Cardiac muscle cell (in vitro differentiated cells and primary cell): Measurements from ENCODE around the gene PBRM1. TPM values are rescaled to one million over a fixed set of nuclear protein-coding genes. Genes with fewer than 3 reads are reported as not detected.

Source experiments
- DNase-seq, 2 donors: peaks; one replicate each; pipeline versions ENCODE4 v3.0.0 to v3.0.0-alpha.2; 2010 to 2017; ENCODE audit warnings: low read depth in 1 of 2, low spot score in 1 of 2
- H3K27ac ChIP-seq: fragments of 200-600 bp; sonication (generic); 2 replicates; pipeline ENCODE4 v1.5.1; 2016
- H3K27me3 ChIP-seq: fragments of 200-600 bp; sonication (generic); 2 replicates; pipeline ENCODE4 v1.6.0; 2016; ENCODE audit warnings: control low read depth
- H3K36me3 ChIP-seq: fragments of 200-600 bp; sonication (generic); 2 replicates; pipeline ENCODE4 v1.5.1; 2016; ENCODE audit warnings: control low read depth
- H3K4me1 ChIP-seq: fragments of 200-600 bp; sonication (generic); 2 replicates; pipeline ENCODE4 v1.8.1; 2017; ENCODE audit warnings: low read depth, mild to moderate bottlenecking, mixed run types
- H3K4me3 ChIP-seq: fragments of 200-600 bp; sonication (generic); 2 replicates; pipeline ENCODE4 v1.5.1; 2016; ENCODE audit warnings: mild to moderate bottlenecking
- H3K9me3 ChIP-seq: fragments of 200-600 bp; sonication (generic); 2 replicates; pipeline ENCODE4 v1.5.1; 2017; ENCODE audit warnings: low read depth, mild to moderate bottlenecking, control low read depth
- polyA plus RNA-seq: library from polyadenylated mRNA; unstranded; fragments of >200 nt; fragmentation: Nextera tagmentation; extraction: Ambion mirVana; gene quantifications from 2 replicates; pipeline ENCODE4 v1.2.1, GENCODE V29; 2016
- total RNA-seq: library from RNA; depleted of rRNA; stranded (reverse); fragments of >200 nt; gene quantifications from 2 replicates; pipeline ENCODE4 v1.2.3, GENCODE V29; 2016
- TF ChIP-seq, protein P1 (sequence below): IDR thresholded peaks from 2 replicates; pipeline ENCODE4 v1.5.1; 2012; ENCODE audit warnings: low read depth, mild to moderate bottlenecking, low read length

Gene PBRM1
- total and polyA plus RNA-seq, 2 experiments from 2014 or later = 64.0 to 76.2 TPM

DNA sequence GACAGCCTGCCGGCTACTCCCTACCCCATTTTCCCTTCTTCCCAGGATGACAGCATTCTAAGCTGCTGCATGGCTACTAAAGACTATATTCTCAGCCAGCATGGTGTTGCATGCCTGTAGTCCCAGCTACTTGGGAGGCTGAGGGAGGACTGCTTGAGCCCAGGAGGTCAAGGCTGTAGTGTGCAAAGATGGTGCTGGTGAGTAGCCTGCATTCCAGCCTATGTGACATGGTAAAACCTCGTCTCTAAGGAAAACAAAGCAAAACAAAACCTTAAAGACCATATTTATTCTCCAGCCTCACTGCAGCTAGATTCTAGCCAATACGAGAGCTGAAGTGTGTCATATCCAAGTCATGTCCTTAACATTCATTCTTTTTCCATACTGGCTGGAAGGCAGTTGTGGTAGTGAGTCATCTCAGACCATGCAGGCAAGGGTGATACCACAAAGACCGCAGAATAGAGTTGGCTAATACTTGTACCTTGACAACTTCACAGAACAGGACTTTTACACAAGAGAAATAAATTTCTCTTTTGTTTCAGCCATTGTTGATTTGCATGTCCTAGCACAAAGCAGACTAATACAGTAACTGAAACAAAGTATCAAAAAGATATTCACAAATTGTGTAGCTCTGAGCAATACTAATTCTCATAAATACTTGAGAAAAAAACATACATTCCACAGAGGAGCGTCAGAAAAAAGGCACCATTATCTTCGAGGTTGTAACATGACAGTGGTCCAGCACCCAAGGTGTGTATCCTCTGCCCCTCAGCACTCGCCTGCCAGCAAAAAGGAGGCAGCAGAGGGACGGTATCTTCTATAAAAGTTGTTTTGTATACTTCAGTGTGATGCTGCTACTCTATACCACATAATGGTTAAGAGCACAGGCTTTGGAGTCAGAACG lies 14.8 kb downstream of the PBRM1 start:
- Histone ChIP-seq H3K9me3 (no peaks in the 10 kb centered on the region), H3K4me3 (no peak overlapping the region), H3K27me3 (no peaks in the 10 kb centered on the region), H3K4me1 (no peaks in the 10 kb centered on the region), H3K27ac (no peak overlapping the region), H3K36me3 (peaks cover 34% of the 10 kb centered on the region)
- DNase-seq = peak in 1 of 2 donors; percentile 99
- TF ChIP-seq, protein P1, sequence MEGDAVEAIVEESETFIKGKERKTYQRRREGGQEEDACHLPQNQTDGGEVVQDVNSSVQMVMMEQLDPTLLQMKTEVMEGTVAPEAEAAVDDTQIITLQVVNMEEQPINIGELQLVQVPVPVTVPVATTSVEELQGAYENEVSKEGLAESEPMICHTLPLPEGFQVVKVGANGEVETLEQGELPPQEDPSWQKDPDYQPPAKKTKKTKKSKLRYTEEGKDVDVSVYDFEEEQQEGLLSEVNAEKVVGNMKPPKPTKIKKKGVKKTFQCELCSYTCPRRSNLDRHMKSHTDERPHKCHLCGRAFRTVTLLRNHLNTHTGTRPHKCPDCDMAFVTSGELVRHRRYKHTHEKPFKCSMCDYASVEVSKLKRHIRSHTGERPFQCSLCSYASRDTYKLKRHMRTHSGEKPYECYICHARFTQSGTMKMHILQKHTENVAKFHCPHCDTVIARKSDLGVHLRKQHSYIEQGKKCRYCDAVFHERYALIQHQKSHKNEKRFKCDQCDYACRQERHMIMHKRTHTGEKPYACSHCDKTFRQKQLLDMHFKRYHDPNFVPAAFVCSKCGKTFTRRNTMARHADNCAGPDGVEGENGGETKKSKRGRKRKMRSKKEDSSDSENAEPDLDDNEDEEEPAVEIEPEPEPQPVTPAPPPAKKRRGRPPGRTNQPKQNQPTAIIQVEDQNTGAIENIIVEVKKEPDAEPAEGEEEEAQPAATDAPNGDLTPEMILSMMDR = no peak

DNA sequence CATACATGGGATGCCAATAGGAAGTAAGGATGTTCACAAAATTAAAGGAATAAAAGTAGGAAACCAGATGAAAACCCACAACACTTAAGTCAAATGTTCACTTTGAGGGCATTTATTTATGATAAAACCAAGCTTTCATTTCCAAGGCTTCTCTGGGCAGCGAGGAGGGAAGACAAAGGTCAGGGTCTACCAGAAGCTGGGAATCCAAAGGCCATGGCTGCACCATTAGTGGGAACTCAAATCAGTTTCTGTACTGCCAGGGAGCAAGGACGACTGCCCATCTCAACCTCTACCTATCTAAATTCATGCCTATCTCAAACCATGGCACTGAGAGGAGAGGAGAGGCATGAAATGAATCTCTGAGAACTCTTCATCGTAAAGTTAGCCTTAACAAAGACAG lies 22.6 kb downstream of the PBRM1 start:
- Histone ChIP-seq H3K27me3 (no peaks in the 10 kb centered on the region), H3K4me1 (no peaks in the 10 kb centered on the region), H3K27ac (no peak overlapping the region), H3K9me3 (no peaks in the 10 kb centered on the region), H3K36me3 (peaks cover 45% of the 10 kb centered on the region), H3K4me3 (no peak overlapping the region)
- DNase-seq = no peak
- TF ChIP-seq, protein P1 = no peak

DNA sequence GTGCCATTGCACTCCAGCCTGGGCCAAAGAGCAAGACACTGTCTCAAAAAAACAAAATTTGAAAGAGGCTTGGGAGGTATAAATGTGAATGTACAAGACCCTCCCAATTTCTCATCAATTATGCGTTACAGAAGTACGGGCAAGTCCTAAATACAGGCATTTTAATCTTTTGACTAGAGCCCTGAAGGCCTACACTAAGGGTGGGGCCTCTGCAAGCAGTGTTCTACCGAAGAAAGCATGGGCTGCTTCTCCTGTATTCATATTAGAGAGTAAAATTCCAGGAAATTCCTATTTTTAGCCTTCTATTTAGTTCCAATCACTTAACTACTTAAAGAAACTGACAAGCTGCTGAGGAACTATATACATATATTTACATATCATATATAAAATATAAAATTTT lies 25.7 kb downstream of the PBRM1 start:
- H3K27ac ChIP-seq = no peak overlapping the region
- H3K9me3 ChIP-seq = no peaks in the 10 kb centered on the region
- peaks cover 72% of the 10 kb centered on the region for H3K36me3 ChIP-seq
- DNase-seq = no peak
- TF ChIP-seq, protein P1 = no peak
- H3K4me1 ChIP-seq = no peaks in the 10 kb centered on the region
- no peaks in the 10 kb centered on the region for H3K27me3 ChIP-seq
- H3K4me3 ChIP-seq = no peak overlapping the region

DNA sequence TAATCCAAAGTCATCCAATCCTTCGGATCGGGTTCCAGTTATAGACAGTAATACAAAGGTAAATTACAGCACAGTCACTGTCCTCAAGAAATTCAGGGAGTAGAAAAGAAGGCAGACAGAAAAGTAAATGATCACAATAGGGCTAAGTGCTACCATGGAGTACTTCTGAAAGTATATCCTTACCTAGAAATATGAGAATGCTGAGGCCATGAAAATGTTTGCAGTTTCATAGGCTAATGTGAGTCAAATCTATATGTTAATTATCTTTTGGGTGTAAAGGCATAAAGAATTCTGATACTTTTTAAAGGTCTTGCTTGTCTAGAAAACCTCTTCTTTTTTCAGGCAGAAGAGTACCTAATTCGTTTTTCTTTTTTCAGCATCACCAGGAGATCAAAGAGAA lies 29.8 kb downstream of the PBRM1 start:
- DNase-seq = no peak
- no peaks in the 10 kb centered on the region for H3K4me1 ChIP-seq
- no peaks in the 10 kb centered on the region for H3K9me3 ChIP-seq
- H3K36me3 ChIP-seq = peaks cover 80% of the 10 kb centered on the region
- H3K4me3 ChIP-seq = no peak overlapping the region
- H3K27ac ChIP-seq = no peak overlapping the region
- no peaks in the 10 kb centered on the region for H3K27me3 ChIP-seq
- TF ChIP-seq, protein P1 = no peak

DNA sequence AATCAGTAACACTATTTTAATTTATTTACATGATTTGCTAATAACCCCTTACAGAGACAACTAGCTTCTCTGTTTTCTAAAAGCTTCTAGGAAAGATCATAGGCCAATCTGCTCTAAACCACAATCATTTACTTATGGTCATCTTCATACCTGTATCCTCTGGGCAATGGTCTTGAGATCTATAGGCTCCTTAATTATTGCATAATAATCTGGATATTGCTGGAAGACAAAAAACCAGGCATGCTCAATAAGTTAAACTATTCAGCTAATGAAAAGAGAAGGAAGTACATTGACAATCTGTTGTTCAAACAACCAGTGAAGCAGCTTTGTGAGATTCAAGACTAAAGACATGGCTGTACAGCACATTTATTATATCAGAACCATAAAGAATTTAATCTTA lies 34.1 kb downstream of the PBRM1 start:
- Histone ChIP-seq H3K4me3 (no peak overlapping the region), H3K9me3 (no peaks in the 10 kb centered on the region), H3K27ac (no peak overlapping the region), H3K36me3 (peaks cover 63% of the 10 kb centered on the region), H3K27me3 (no peaks in the 10 kb centered on the region), H3K4me1 (no peaks in the 10 kb centered on the region)
- TF ChIP-seq, protein P1 = no peak
- no peak for DNase-seq
